GM06990 (cell line): ENCODE data around the gene KCNAB1.

ENCODE experiments used
- DNase-seq: peaks from one replicate; pipeline ENCODE4 v3.0.0-alpha.2; 2011; ENCODE audit not compliant: insufficient read length; ENCODE audit errors: extremely low read depth
- H3K27me3 ChIP-seq: replicated peaks from 2 replicates; pipeline ENCODE4 v1.6.0; 2011; ENCODE audit warnings: low read length; ENCODE audit not compliant: control insufficient read depth, insufficient read depth
- H3K36me3 ChIP-seq: 2 replicates; pipeline ENCODE4 v1.5.1; 2011; ENCODE audit warnings: low read length; ENCODE audit not compliant: control insufficient read depth, insufficient read depth
- H3K4me3 ChIP-seq: replicated peaks from 2 replicates; pipeline ENCODE4 v1.5.1; 2011; ENCODE audit warnings: low read depth, mild to moderate bottlenecking, control low read depth, low read length
- TF ChIP-seq, protein P1 (sequence below): IDR thresholded peaks from 2 replicates; pipeline ENCODE4 v1.5.1; 2011; ENCODE audit warnings: low read length, control low read depth, mild to moderate bottlenecking, inconsistent platforms; ENCODE audit not compliant: insufficient read depth, poor library complexity, severe bottlenecking

KCNAB1 gene

GRCh38 chr3:156498307-156498706 lies 377.9 kb downstream of the KCNAB1 start:
- H3K27me3 ChIP-seq = no peaks in the 10 kb centered on the region
- no peaks in the 10 kb centered on the region for H3K36me3 ChIP-seq
- H3K4me3 ChIP-seq = no peak overlapping the region
- DNase-seq = no peak
- TF ChIP-seq, protein P1, sequence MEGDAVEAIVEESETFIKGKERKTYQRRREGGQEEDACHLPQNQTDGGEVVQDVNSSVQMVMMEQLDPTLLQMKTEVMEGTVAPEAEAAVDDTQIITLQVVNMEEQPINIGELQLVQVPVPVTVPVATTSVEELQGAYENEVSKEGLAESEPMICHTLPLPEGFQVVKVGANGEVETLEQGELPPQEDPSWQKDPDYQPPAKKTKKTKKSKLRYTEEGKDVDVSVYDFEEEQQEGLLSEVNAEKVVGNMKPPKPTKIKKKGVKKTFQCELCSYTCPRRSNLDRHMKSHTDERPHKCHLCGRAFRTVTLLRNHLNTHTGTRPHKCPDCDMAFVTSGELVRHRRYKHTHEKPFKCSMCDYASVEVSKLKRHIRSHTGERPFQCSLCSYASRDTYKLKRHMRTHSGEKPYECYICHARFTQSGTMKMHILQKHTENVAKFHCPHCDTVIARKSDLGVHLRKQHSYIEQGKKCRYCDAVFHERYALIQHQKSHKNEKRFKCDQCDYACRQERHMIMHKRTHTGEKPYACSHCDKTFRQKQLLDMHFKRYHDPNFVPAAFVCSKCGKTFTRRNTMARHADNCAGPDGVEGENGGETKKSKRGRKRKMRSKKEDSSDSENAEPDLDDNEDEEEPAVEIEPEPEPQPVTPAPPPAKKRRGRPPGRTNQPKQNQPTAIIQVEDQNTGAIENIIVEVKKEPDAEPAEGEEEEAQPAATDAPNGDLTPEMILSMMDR = no peak

GRCh38 chr3:156507285-156507684 lies 386.9 kb downstream of the KCNAB1 start:
- TF ChIP-seq, protein P1 = no peak
- H3K36me3 ChIP-seq = no peaks in the 10 kb centered on the region
- H3K27me3 ChIP-seq = no peaks in the 10 kb centered on the region
- DNase-seq = no peak
- H3K4me3 ChIP-seq = no peak overlapping the region

GRCh38 chr3:156509189-156510174 lies 389.1 kb downstream of the KCNAB1 start:
- H3K36me3 ChIP-seq = no peaks in the 10 kb centered on the region
- H3K27me3 ChIP-seq = no peaks in the 10 kb centered on the region
- TF ChIP-seq, protein P1 = peak; percentile 46
- H3K4me3 ChIP-seq = no peak overlapping the region
- DNase-seq = peak; percentile 21

GRCh38 chr3:156511987-156512677 lies 391.8 kb downstream of the KCNAB1 start:
- Histone ChIP-seq H3K36me3 (no peaks in the 10 kb centered on the region), H3K4me3 (no peak overlapping the region), H3K27me3 (no peaks in the 10 kb centered on the region)
- TF ChIP-seq, protein P1 = no peak
- DNase-seq = no peak

GRCh38 chr3:156513619-156514018 lies 393.2 kb downstream of the KCNAB1 start:
- Histone ChIP-seq H3K36me3 (no peaks in the 10 kb centered on the region), H3K27me3 (no peaks in the 10 kb centered on the region), H3K4me3 (no peak overlapping the region)
- TF ChIP-seq, protein P1 = no peak
- no peak for DNase-seq
